Tibial nerve (tissue), 4 donors: ENCODE measurements around the gene NKD2. TPM values are rescaled to one million over a fixed set of nuclear protein-coding genes. Genes with fewer than 3 reads are reported as not detected.

ENCODE experiments used
- DNase-seq, 2 donors: peaks; one replicate each; pipeline ENCODE4 v3.0.0-alpha.2; 2019; ENCODE audit warnings: low spot score in 2 of 2
- H3K27ac ChIP-seq, 4 donors: fragments of 200-600 bp; sonication (generic) in 3 of 4; one replicate each; pipeline ENCODE4 v1.5.1; 2017 to 2019; ENCODE audit warnings: mild to moderate bottlenecking in 1 of 4
- H3K27me3 ChIP-seq, 2 donors: fragments of 200-600 bp; sonication (generic) in 1 of 2; one replicate each; pipeline versions ENCODE4 v1.5.1 to v1.6.0; 2017 to 2019
- H3K36me3 ChIP-seq, 3 donors: fragments of 200-600 bp; sonication (generic); one replicate each; pipeline ENCODE4 v1.5.1; 2018 to 2019
- H3K4me1 ChIP-seq, 4 donors: fragments of 200-600 bp; sonication (generic) in 3 of 4; one replicate each; pipeline ENCODE4 v1.5.1; 2017 to 2019
- H3K4me3 ChIP-seq, 4 donors: fragments of 200-600 bp; sonication (generic) in 3 of 4; one replicate each; pipeline ENCODE4 v1.5.1; 2017 to 2019; ENCODE audit warnings: mild to moderate bottlenecking in 1 of 4, moderate library complexity in 1 of 4
- H3K9me3 ChIP-seq, 4 donors: fragments of 200-600 bp; sonication (generic) in 3 of 4; one replicate each; pipeline ENCODE4 v1.5.1; 2017 to 2019
- EP300 ChIP-seq, 2 donors: sonication (generic); formaldehyde crosslinking; IDR thresholded peaks; one replicate each; pipeline ENCODE4 v1.6.1; 2017; ENCODE audit warnings: antibody characterized with exemption in 2 of 2, mild to moderate bottlenecking in 1 of 2
- POLR2A ChIP-seq, 2 donors: fragments of 450-650 bp; IDR thresholded peaks; one replicate each; pipeline ENCODE4 v1.6.1; 2017; ENCODE audit warnings: antibody characterized with exemption in 2 of 2, mild to moderate bottlenecking in 2 of 2, moderate library complexity in 2 of 2
- WGBS, 2 donors: methylation state at CpG; one replicate each; pipeline ENCODE4 v1.1.5; 2018; 5-methylcytosine and 5-hydroxymethylcytosine counted together
- total RNA-seq, 4 donors: library from RNA; depleted of rRNA; stranded (reverse); fragments of >200 nt; gene quantifications; one replicate each; pipeline ENCODE4 v1.1.0, GENCODE V29; 2016
- TF ChIP-seq, protein P1 (sequence below), 5 experiments: fragments of 200-600 bp in 3 of 5; fragments of 450-650 bp in 2 of 5; sonication (generic) in 3 of 5; IDR thresholded peaks; one replicate each; pipeline ENCODE4 v1.5.1; 2016 to 2019; ENCODE audit warnings: antibody characterized with exemption in 5 of 5, mild to moderate bottlenecking in 3 of 5, moderate library complexity in 2 of 5

The NKD2 gene
- total RNA-seq, 4 donors from 2014 or later: 0.60 to 4.7 TPM; not detected in 2

DNA sequence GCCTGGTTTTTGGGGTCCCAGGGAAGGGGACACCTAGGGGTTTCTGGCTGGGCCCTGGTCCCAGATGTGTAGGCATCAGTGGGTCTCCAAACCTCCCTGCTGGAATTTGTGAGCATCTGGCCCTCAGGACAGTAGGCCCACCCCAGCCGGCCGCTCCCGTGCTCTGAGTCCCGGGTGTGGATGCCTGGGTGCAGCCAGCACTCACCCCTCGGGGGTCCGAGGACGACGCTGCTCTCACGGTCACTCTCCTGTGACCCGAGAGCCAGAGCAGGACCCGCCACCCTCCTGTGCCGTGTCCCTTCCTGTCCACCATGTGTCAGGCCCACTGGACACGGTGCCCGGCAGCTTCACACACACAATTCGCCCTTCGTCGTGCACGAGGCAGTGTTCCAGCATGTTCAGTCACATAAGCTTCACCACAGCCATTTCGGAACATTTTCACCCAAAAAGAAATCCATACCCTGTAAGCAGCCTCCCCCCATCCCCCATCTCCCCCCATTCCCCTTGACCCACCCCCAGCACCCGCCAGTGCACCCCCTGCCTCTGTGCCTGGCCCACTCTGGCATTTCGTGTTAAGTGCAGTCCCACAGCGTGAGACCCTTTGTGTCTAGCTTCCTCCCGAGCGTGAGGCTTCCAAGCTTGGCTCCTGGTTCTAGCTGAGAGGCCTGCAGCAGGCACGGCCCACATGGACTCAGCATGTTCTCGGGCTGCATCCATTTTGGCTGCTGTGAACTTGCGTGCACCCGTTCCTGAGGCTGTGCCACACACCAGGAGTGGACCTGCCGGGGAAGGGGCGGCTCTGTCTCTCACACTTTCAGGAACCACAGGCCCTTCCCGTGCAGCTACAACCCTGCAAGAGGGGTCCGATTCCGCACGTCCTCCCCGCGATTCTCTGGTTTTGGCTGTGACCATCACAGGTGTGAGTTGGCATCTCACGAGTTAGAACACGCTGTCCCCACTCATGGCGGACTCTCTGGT, 40.5 kb downstream of the NKD2 start:
- Histone ChIP-seq H3K36me3 (peaks cover 0 to 34% (median 0%) of the 10 kb centered on the region in 3 donors), H3K9me3 (no peaks in the 10 kb centered on the region), H3K27me3 (no peaks in the 10 kb centered on the region), H3K4me3 (no peak overlapping the region), H3K27ac (no peak overlapping the region), H3K4me1 (no peaks in the 10 kb centered on the region)
- 83 to 86% methylated on average over 30 to 35 of the region's 39 CpGs for WGBS, 2 donors
- no peak for DNase-seq
- TF ChIP-seq, protein P1, sequence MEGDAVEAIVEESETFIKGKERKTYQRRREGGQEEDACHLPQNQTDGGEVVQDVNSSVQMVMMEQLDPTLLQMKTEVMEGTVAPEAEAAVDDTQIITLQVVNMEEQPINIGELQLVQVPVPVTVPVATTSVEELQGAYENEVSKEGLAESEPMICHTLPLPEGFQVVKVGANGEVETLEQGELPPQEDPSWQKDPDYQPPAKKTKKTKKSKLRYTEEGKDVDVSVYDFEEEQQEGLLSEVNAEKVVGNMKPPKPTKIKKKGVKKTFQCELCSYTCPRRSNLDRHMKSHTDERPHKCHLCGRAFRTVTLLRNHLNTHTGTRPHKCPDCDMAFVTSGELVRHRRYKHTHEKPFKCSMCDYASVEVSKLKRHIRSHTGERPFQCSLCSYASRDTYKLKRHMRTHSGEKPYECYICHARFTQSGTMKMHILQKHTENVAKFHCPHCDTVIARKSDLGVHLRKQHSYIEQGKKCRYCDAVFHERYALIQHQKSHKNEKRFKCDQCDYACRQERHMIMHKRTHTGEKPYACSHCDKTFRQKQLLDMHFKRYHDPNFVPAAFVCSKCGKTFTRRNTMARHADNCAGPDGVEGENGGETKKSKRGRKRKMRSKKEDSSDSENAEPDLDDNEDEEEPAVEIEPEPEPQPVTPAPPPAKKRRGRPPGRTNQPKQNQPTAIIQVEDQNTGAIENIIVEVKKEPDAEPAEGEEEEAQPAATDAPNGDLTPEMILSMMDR (IDR thresholded peaks at IDR 0.05): no peak
- TF ChIP-seq EP300 (IDR thresholded peaks at IDR 0.05) (no peak), POLR2A (IDR thresholded peaks at IDR 0.05) (no peak)

DNA sequence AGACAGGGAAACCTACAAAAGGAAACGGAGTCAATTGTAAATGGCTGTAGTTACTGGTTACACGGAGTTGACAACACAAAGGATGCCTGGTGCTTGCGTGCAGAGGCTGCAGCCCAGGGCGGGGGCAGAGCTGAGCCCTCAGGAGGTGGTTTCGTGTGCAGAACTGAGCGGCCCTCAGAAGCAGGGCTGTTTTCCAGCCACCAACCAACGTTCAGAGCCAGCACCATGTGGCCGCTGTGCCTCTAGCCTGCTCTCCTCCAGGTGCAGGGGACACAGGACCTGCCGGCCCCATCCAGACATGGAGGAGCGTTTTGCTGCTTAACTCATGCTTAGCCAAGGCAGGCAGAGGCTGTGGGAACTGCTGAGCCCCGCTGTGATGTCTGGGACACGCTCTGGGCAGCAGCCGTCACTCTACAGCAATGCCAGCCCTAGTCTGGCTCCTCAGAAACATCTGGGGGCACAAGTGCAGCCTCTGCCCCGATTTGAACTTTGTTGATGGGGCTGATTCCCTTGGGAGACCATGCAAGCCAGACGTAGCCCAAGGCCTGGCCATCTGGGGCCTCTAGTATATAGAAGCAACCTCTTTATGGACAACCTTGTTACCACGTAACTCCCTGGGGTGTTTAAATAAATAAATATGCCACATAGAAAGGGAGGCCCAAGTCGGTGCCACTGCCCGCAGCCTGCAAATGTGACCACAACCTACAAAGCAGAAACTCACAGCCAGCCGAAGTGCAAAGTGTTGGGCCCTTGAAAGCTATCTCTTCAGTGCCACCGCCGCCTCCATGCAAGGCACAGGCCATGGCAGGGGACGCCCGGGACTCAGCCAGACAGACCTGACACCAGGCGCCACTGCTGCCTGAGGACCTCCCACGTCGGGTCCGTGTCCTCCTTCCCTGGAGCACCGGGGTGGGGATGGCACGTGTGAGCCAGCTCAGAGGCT, 42.1 kb downstream of the NKD2 start:
- peaks cover 0 to 48% (median 0%) of the 10 kb centered on the region in 3 donors for H3K36me3 ChIP-seq

DNA sequence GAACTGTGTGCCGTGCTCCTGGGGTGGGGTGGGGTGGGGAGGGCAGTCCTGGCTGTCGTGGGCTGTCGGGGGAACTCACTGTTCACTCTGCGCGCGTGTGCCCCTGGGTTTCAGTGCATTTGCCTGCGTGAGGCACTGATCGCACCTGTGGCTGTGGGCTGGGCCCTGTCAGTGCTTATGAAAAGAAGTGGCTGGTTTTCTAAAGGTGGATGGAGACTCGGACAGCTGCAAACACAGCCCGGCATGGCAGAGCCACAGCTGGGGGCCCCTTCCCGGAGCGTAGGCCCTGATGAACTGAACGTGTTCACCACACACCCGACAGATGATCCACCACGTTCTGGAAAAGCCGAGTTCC, 42.7 kb downstream of the NKD2 start:
- Histone ChIP-seq H3K4me3 (no peak overlapping the region), H3K36me3 (peaks cover 0 to 55% (median 0%) of the 10 kb centered on the region in 3 donors), H3K27ac (no peak overlapping the region), H3K4me1 (no peaks in the 10 kb centered on the region), H3K27me3 (no peaks in the 10 kb centered on the region), H3K9me3 (no peaks in the 10 kb centered on the region)
- 91 to 100% methylated on average over 6 to 8 of the region's 16 CpGs for WGBS, 2 donors
- TF ChIP-seq POLR2A (IDR thresholded peaks at IDR 0.05) (no peak), EP300 (IDR thresholded peaks at IDR 0.05) (no peak)
- TF ChIP-seq, protein P1 (IDR thresholded peaks at IDR 0.05): no peak
- DNase-seq: no peak

More for the DNA sequence above, 42.1 kb downstream of the NKD2 start:
- 76 to 78% methylated on average over 14 to 28 of the region's 29 CpGs for WGBS, 2 donors
- no peaks in the 10 kb centered on the region for H3K4me1 ChIP-seq
- H3K4me3 ChIP-seq: no peak overlapping the region
- H3K27ac ChIP-seq: no peak overlapping the region
- TF ChIP-seq EP300 (IDR thresholded peaks at IDR 0.05) (no peak), POLR2A (IDR thresholded peaks at IDR 0.05) (no peak)
- TF ChIP-seq, protein P1 (IDR thresholded peaks at IDR 0.05): no peak
- H3K27me3 ChIP-seq: no peaks in the 10 kb centered on the region
- no peaks in the 10 kb centered on the region for H3K9me3 ChIP-seq
- no peak for DNase-seq

DNA sequence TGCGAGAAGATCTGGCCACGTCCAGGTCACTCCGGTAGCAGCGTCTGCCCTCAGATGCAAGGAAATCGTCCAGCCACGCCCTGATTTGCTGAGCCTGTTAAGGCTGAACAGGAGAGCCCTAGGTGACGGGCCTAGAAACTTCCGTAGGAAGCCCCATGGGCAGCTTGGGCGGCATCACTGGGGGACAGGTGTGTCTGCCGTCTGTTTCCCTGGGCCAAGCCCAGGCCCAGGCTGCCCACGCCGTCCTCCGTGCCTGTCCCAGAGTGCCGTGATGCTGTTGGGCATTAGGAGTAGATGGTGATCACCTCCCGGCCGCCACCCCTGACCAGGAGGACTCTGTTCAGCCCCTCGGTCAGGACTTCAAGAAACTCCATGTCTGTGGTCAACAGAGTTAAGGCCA, 43.5 kb downstream of the NKD2 start:
- H3K4me3 ChIP-seq: no peak overlapping the region
- TF ChIP-seq, protein P1 (IDR thresholded peaks at IDR 0.05): no peak
- no peak for TF ChIP-seq POLR2A (IDR thresholded peaks at IDR 0.05)
- H3K27me3 ChIP-seq: no peaks in the 10 kb centered on the region
- H3K36me3 ChIP-seq: peaks cover 0 to 62% (median 0%) of the 10 kb centered on the region in 3 donors
- no peak for DNase-seq
- H3K27ac ChIP-seq: no peak overlapping the region
- 89 to 92% methylated on average over 13 to 17 of the region's 17 CpGs for WGBS, 2 donors
- no peaks in the 10 kb centered on the region for H3K9me3 ChIP-seq
- H3K4me1 ChIP-seq: no peaks in the 10 kb centered on the region
